CD4-positive, alpha-beta memory T cell (primary cell): ENCODE data around the gene MAST2. TPM values are rescaled to one million over a fixed set of nuclear protein-coding genes. Genes with fewer than 3 reads are reported as not detected.
A peak's percentile ranks its signal among the peaks of the same experiment; 100 is the strongest.

Experiments
- CTCF ChIA-PET: fragments of 350-600 bp; sonication (Branson Sonifier 250); formaldehyde crosslinking; loops from one replicate; lab custom pipeline; 2021; ENCODE audit warnings: inconsistent platforms; ENCODE audit not compliant: partially characterized antibody; lab: Charles Lee
- POLR2A ChIA-PET: fragments of 350-600 bp; sonication (Branson Sonifier 250); formaldehyde crosslinking; loops from one replicate; lab custom pipeline; 2021; ENCODE audit not compliant: partially characterized antibody; lab: Charles Lee
- DNase-seq, 5 donors: peaks; one replicate each; pipeline versions ENCODE4 v3.0.0 to v3.0.0-alpha.2; 2020 to 2022; ENCODE audit warnings: mixed read lengths in 1 of 5
- H3K27ac ChIP-seq: one replicate; pipeline ENCODE4 v1.7.0; 2013; ENCODE audit warnings: low read depth, low read length
- H3K27me3 ChIP-seq: 2 replicates; pipeline ENCODE4 v1.7.0; 2013; ENCODE audit warnings: mild to moderate bottlenecking, low read length, moderate library complexity; ENCODE audit not compliant: insufficient read depth
- H3K36me3 ChIP-seq: 2 replicates; pipeline ENCODE4 v1.7.0; 2013; ENCODE audit warnings: mild to moderate bottlenecking, low read length, moderate library complexity; ENCODE audit not compliant: insufficient read depth
- H3K4me1 ChIP-seq: 2 replicates; pipeline ENCODE4 v1.7.0; 2013; ENCODE audit warnings: mild to moderate bottlenecking, low read length, moderate library complexity; ENCODE audit not compliant: insufficient read depth
- H3K4me3 ChIP-seq, 2 donors: one replicate each; pipeline ENCODE4 v1.7.0; 2013; ENCODE audit warnings: low read length in 2 of 2, mild to moderate bottlenecking in 1 of 2
- H3K9me3 ChIP-seq, 2 donors: one replicate each; pipeline ENCODE4 v1.7.0; 2013; ENCODE audit warnings: low read length in 2 of 2, control low read depth in 1 of 2; ENCODE audit not compliant: control insufficient read depth in 1 of 2
- H3K27ac Mint-ChIP-seq, 7 donors: one replicate each; pipeline ENCODE4 v1.8.0; 2020 to 2021; ENCODE audit warnings: mixed read lengths in 7 of 7, mild to moderate bottlenecking in 6 of 7, inconsistent platforms in 3 of 7, moderate library complexity in 3 of 7
- H3K27me3 Mint-ChIP-seq, 2 donors: one replicate each; pipeline ENCODE4 v1.8.0; 2020 to 2021; ENCODE audit warnings: mixed read lengths in 2 of 2
- H3K36me3 Mint-ChIP-seq, 2 donors: one replicate each; pipeline ENCODE4 v1.8.0; 2020 to 2021; ENCODE audit warnings: mixed read lengths in 2 of 2, inconsistent platforms in 1 of 2, mild to moderate bottlenecking in 1 of 2
- H3K4me1 Mint-ChIP-seq, 4 donors: one replicate each; pipeline ENCODE4 v1.8.0; 2020 to 2021; ENCODE audit warnings: mixed read lengths in 4 of 4, mild to moderate bottlenecking in 1 of 4
- H3K4me3 Mint-ChIP-seq, 8 donors: one replicate each; pipeline ENCODE4 v1.8.0; 2020 to 2021; ENCODE audit warnings: mixed read lengths in 8 of 8, mild to moderate bottlenecking in 7 of 8, moderate library complexity in 6 of 8, inconsistent platforms in 3 of 8
- H3K9me3 Mint-ChIP-seq, 8 donors: one replicate each; pipeline ENCODE4 v1.8.0; 2020 to 2021; ENCODE audit warnings: mixed read lengths in 8 of 8, mild to moderate bottlenecking in 5 of 8, inconsistent platforms in 3 of 8, moderate library complexity in 1 of 8
- intact Hi-C: fragments of 100-400 bp; cut with micrococcal nuclease; formaldehyde crosslinking; loops from one replicate; pipeline ENCODE4 v1.15.1; 2023
- polyA plus RNA-seq, 2 donors: library from polyadenylated mRNA; unstranded; fragments of 300-500 nt; fragmentation: Illumina TruSeq; gene quantifications; one replicate each; pipeline ENCODE4 v1.2.3, GENCODE V29; 2021
- total RNA-seq, 2 experiments: library from RNA; stranded (reverse); gene quantifications; one replicate each; pipeline ENCODE4 v1.2.3, GENCODE V29; 2021

MAST2 gene
- total and polyA plus RNA-seq, 4 experiments from 2014 or later = 0.65 to 9.9 (median 4.3) TPM

GRCh38 chr1:45809761-45810160, 6.3 kb downstream of the MAST2 start:
- POLR2A ChIA-PET = no interaction called here
- no peak overlapping the region for H3K27ac Mint-ChIP-seq

GRCh38 chr1:45814776-45815175, 11.4 kb downstream of the MAST2 start:
- peaks cover 0 to 5% (median 3%) of the 10 kb centered on the region in 4 donors for H3K4me1 Mint-ChIP-seq

More at GRCh38 chr1:45809761-45810160, 6.3 kb downstream of the MAST2 start:
- Histone ChIP-seq H3K4me1 (no peaks in the 10 kb centered on the region), H3K36me3 (no peaks in the 10 kb centered on the region), H3K27ac (no peak overlapping the region), H3K9me3 (no peaks in the 10 kb centered on the region), H3K27me3 (no peaks in the 10 kb centered on the region), H3K4me3 (no peak overlapping the region)
- Mint-ChIP-seq H3K36me3 (no peaks in the 10 kb centered on the region), H3K9me3 (peaks cover 0 to 1% (median 0%) of the 10 kb centered on the region in 8 donors), H3K4me1 (peaks cover 4 to 10% (median 8%) of the 10 kb centered on the region in 4 donors), H3K4me3 (no peak overlapping the region), H3K27me3 (no peaks in the 10 kb centered on the region)
- intact Hi-C loops = no loop called here
- DNase-seq = no peak
- CTCF ChIA-PET = no interaction called here

GRCh38 chr1:45815667-45816458, 12.5 kb downstream of the MAST2 start:
- H3K4me3 Mint-ChIP-seq = no peak overlapping the region
- H3K36me3 Mint-ChIP-seq = peaks cover 0 to 7% of the 10 kb centered on the region in 2 donors
- Histone ChIP-seq H3K4me1 (no peaks in the 10 kb centered on the region), H3K9me3 (no peaks in the 10 kb centered on the region), H3K36me3 (no peaks in the 10 kb centered on the region), H3K27me3 (no peaks in the 10 kb centered on the region), H3K4me3 (no peak overlapping the region), H3K27ac (no peak overlapping the region)
- no peak for DNase-seq
- peaks cover 0 to 8% (median 2%) of the 10 kb centered on the region in 8 donors for H3K9me3 Mint-ChIP-seq
- no peak overlapping the region for H3K27ac Mint-ChIP-seq
- intact Hi-C loops = no loop called here
- H3K4me1 Mint-ChIP-seq = peaks cover 4 to 11% (median 7%) of the 10 kb centered on the region in 4 donors
- CTCF ChIA-PET = no interaction called here
- no peaks in the 10 kb centered on the region for H3K27me3 Mint-ChIP-seq
- POLR2A ChIA-PET = no interaction called here

More at GRCh38 chr1:45814776-45815175, 11.4 kb downstream of the MAST2 start:
- CTCF ChIA-PET = no interaction called here
- Mint-ChIP-seq H3K27ac (no peak overlapping the region), H3K27me3 (no peaks in the 10 kb centered on the region), H3K4me3 (no peak overlapping the region), H3K9me3 (peaks cover 0 to 6% (median 1%) of the 10 kb centered on the region in 8 donors), H3K36me3 (peaks cover 0 to 7% of the 10 kb centered on the region in 2 donors)
- intact Hi-C loops = no loop called here
- no peak overlapping the region for H3K4me3 ChIP-seq
- POLR2A ChIA-PET = no interaction called here
- no peaks in the 10 kb centered on the region for H3K36me3 ChIP-seq
- no peaks in the 10 kb centered on the region for H3K27me3 ChIP-seq
- H3K27ac ChIP-seq = no peak overlapping the region
- no peaks in the 10 kb centered on the region for H3K4me1 ChIP-seq
- DNase-seq = no peak
- no peaks in the 10 kb centered on the region for H3K9me3 ChIP-seq

GRCh38 chr1:45820173-45820572, 16.8 kb downstream of the MAST2 start:
- Histone ChIP-seq H3K4me1 (no peaks in the 10 kb centered on the region), H3K9me3 (no peaks in the 10 kb centered on the region), H3K4me3 (no peak overlapping the region), H3K27ac (no peak overlapping the region), H3K36me3 (no peaks in the 10 kb centered on the region), H3K27me3 (no peaks in the 10 kb centered on the region)
- H3K27me3 Mint-ChIP-seq = no peaks in the 10 kb centered on the region
- H3K36me3 Mint-ChIP-seq = peaks cover 2 to 12% of the 10 kb centered on the region in 2 donors
- ChIA-PET CTCF (no interaction called here), POLR2A (no interaction called here)
- H3K9me3 Mint-ChIP-seq = peaks cover 0 to 8% (median 2%) of the 10 kb centered on the region in 8 donors
- peaks cover 4 to 16% (median 8%) of the 10 kb centered on the region in 4 donors for H3K4me1 Mint-ChIP-seq
- H3K27ac Mint-ChIP-seq = peak overlapping the region in 2 of 7 donors; percentile 2 to 57
- intact Hi-C loops = no loop called here
- DNase-seq = peak in 1 of 5 donors; percentile 8
- peak overlapping the region in 1 of 8 donors; percentile 27 for H3K4me3 Mint-ChIP-seq

- peaks cover 4 to 16% (median 8%) of the 10 kb centered on the region in 4 donors for H3K4me1 Mint-ChIP-seq
- POLR2A ChIA-PET = no interaction called here
- no peaks in the 10 kb centered on the region for H3K4me1 ChIP-seq
- H3K4me3 ChIP-seq = no peak overlapping the region
- CTCF ChIA-PET = no interaction called here
- intact Hi-C loops = no loop called here
- H3K9me3 Mint-ChIP-seq = peaks cover 0 to 8% (median 2%) of the 10 kb centered on the region in 8 donors
- no peak overlapping the region for H3K27ac ChIP-seq
- H3K4me3 Mint-ChIP-seq = no peak overlapping the region
- H3K9me3 ChIP-seq = no peaks in the 10 kb centered on the region
- H3K27me3 Mint-ChIP-seq = no peaks in the 10 kb centered on the region
- H3K27me3 ChIP-seq = no peaks in the 10 kb centered on the region
- H3K36me3 Mint-ChIP-seq = peaks cover 2 to 12% of the 10 kb centered on the region in 2 donors
- no peak for DNase-seq
- no peaks in the 10 kb centered on the region for H3K36me3 ChIP-seq
- no peak overlapping the region for H3K27ac Mint-ChIP-seq
These were observed 17.4 kb downstream of the MAST2 start for GRCh38 chr1:45820788-45821187.

- no peaks in the 10 kb centered on the region for H3K4me1 ChIP-seq
- Mint-ChIP-seq H3K27me3 (no peaks in the 10 kb centered on the region), H3K27ac (no peak overlapping the region), H3K4me3 (no peak overlapping the region), H3K36me3 (peaks cover 4 to 16% of the 10 kb centered on the region in 2 donors), H3K4me1 (peaks cover 5 to 16% (median 8%) of the 10 kb centered on the region in 4 donors), H3K9me3 (peaks cover 0 to 8% (median 2%) of the 10 kb centered on the region in 8 donors)
- ChIA-PET CTCF (no interaction called here), POLR2A (no interaction called here)
- H3K27ac ChIP-seq = no peak overlapping the region
- no peaks in the 10 kb centered on the region for H3K9me3 ChIP-seq
- H3K36me3 ChIP-seq = no peaks in the 10 kb centered on the region
- H3K27me3 ChIP-seq = no peaks in the 10 kb centered on the region
- DNase-seq = no peak
- H3K4me3 ChIP-seq = no peak overlapping the region
- intact Hi-C loops = no loop called here
These were observed 19.2 kb downstream of the MAST2 start for GRCh38 chr1:45822644-45823043.

- no peak overlapping the region for H3K4me3 ChIP-seq
- H3K27ac ChIP-seq = no peak overlapping the region
- Mint-ChIP-seq H3K27me3 (no peaks in the 10 kb centered on the region), H3K4me3 (no peak overlapping the region), H3K27ac (no peak overlapping the region), H3K4me1 (peaks cover 3 to 13% (median 7%) of the 10 kb centered on the region in 4 donors), H3K36me3 (peaks cover 4 to 13% of the 10 kb centered on the region in 2 donors), H3K9me3 (peaks cover 0 to 5% (median 0%) of the 10 kb centered on the region in 8 donors)
- ChIA-PET POLR2A (no interaction called here), CTCF (no interaction called here)
- DNase-seq = no peak
- intact Hi-C loops = no loop called here
- no peaks in the 10 kb centered on the region for H3K4me1 ChIP-seq
- no peaks in the 10 kb centered on the region for H3K36me3 ChIP-seq
- H3K9me3 ChIP-seq = no peaks in the 10 kb centered on the region
- H3K27me3 ChIP-seq = no peaks in the 10 kb centered on the region
These were observed 21.2 kb downstream of the MAST2 start for GRCh38 chr1:45824607-45825006.
